GM10266 (cell line): Measurements from ENCODE around the gene MUC6.

Experiments used
- DNase-seq: peaks from one replicate; pipeline ENCODE4 v3.0.0; 2012; ENCODE audit errors: extremely low spot score
- CTCF ChIP-seq: IDR thresholded peaks from 2 replicates; pipeline ENCODE4 v1.5.1; 2012; ENCODE audit warnings: mild to moderate bottlenecking, low read depth; ENCODE audit not compliant: control insufficient read depth, insufficient read depth; ENCODE audit errors: missing control alignments

MUC6 gene

DNA sequence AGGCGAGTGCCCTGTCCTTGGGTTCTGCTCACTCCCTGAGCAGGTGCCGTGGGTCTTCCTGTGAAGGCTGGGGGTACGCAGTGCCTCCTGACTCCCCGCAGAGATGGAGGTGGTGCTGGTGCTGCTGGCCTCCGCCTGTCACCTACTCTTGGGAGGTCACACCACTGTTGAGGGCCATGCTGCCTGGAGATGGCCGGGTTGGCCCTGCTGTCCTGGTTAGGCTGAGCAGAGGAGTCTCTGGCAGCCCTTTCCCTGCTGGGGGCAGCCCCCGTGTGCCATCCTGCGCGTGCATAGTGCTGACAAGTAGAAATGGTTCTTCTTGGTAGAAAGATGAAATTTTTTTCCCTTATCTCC, 49.6 kb downstream of the MUC6 start:
- no peak for DNase-seq
- TF ChIP-seq CTCF = no peak

- no peak for TF ChIP-seq CTCF
- no peak for DNase-seq
Measured at GRCh38 chr11:986270-986951, 50.1 kb downstream of the MUC6 start.

GRCh38 chr11:985848-986247, 50.7 kb downstream of the MUC6 start:
- no peak for TF ChIP-seq CTCF
- no peak for DNase-seq

GRCh38 chr11:985406-985805, 51.1 kb downstream of the MUC6 start:
- TF ChIP-seq CTCF = no peak
- DNase-seq = no peak

GRCh38 chr11:984546-984945, 52.0 kb downstream of the MUC6 start:
- no peak for TF ChIP-seq CTCF
- no peak for DNase-seq

DNA sequence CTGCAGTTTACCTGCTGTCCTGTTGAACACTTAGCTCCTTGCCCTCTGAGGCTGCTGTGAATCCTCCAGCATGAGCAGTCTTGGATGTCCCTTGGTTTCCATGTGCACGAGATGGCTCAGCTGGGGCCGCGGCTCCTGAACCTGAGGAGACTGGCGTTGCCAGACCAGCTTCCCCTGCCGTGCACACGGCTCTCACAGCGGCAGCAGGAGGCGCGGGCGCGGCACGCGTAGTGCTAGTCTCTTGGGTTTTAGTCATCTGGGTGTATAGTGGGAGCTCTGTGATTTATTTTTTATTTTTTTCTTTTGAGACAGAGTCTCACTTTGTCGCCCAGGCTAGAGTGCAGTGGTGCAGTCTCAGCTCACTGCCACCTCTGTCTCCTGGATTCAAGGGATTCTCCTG, 54.8 kb downstream of the MUC6 start:
- no peak for TF ChIP-seq CTCF
- DNase-seq = no peak

GRCh38 chr11:980438-981357, 55.8 kb downstream of the MUC6 start:
- no peak for TF ChIP-seq CTCF
- DNase-seq = no peak
